ACC112 (cell line): ENCODE measurements around the gene COX20.
"Not testable (repeated sequence)": the region's sequence is repeated elsewhere in the genome, so short reads cannot be mapped to it uniquely, and the experiment has no call there.

Source experiments
- H2AFZ ChIP-seq: fragments of 200-600 bp; sonication (generic); one replicate; pipeline ENCODE4 v1.6.0; 2017; ENCODE audit warnings: antibody characterized with exemption, low read length; ENCODE audit not compliant: unreplicated experiment
- H3K27ac ChIP-seq: fragments of 200-600 bp; sonication (generic); 2 replicates; pipeline ENCODE4 v1.5.1; 2014; ENCODE audit warnings: low read depth, mild to moderate bottlenecking, antibody characterized with exemption, low read length, moderate library complexity
- H3K27me3 ChIP-seq: fragments of 200-600 bp; sonication (generic); 2 replicates; pipeline ENCODE4 v1.6.1; 2014; ENCODE audit warnings: mild to moderate bottlenecking, antibody characterized with exemption, low read length, moderate library complexity, mixed read lengths; ENCODE audit not compliant: insufficient read depth
- H3K36me3 ChIP-seq: fragments of 200-600 bp; sonication (generic); 2 replicates; pipeline ENCODE4 v1.6.1; 2016; ENCODE audit warnings: mild to moderate bottlenecking, antibody characterized with exemption, low read length, moderate library complexity, mixed read lengths; ENCODE audit not compliant: insufficient read depth
- H3K4me1 ChIP-seq: fragments of 200-600 bp; sonication (generic); one replicate; pipeline ENCODE4 v1.6.1; 2016; ENCODE audit warnings: low read length, mixed read lengths; ENCODE audit not compliant: insufficient read depth, unreplicated experiment, control insufficient read depth
- H3K4me3 ChIP-seq: fragments of 200-600 bp; sonication (generic); 2 replicates; pipeline ENCODE4 v1.5.1; 2014; ENCODE audit warnings: mild to moderate bottlenecking, low read depth, low read length
- H3K79me2 ChIP-seq: fragments of 200-600 bp; sonication (generic); one replicate; pipeline ENCODE4 v1.6.0; 2016; ENCODE audit warnings: low read length; ENCODE audit not compliant: control insufficient read depth, unreplicated experiment, insufficient read depth

The COX20 gene, protein sequence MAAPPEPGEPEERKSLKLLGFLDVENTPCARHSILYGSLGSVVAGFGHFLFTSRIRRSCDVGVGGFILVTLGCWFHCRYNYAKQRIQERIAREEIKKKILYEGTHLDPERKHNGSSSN

DNA sequence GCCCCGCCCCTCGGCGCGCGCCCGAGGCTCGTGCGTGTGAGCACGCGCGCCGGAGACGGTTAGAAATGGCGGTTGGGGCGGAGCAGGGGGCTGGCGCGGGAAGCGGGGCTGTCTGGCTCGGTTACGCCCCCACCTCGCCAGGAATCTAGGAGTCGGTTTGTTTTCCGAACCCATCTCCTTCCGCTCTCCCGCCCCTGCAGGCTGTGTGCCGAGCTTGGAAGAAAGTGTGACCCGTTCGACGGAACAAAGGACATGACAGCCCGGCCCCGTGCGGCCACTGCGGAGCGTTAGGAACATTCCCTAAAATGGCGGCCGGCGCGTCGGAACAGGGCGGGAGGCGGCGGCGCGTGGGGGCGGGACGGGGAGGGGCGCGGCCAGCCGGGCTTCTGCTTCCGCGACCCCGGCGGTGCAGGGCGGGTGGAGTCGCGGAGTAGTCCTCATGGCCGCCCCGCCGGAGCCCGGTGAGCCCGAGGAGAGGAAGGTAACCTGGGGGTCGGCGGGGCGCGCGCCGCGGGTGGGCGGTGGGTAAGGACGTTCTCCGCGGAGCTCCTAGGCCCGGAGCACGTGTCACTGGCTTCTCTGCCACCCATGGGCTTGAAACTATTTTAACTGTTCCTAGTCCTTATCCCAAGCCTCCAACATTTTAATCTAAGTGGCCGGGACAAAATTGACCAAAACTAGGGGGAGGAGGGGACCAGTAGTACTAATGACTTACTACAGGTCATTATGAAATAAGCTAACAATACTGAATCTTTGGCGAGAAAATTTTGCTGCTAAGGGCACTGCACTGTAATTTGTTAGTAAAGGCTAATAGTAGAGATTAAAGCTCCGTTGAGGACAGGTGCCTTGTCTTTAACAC is at the start of gene COX20:
COX20 (plus strand) TSS at position 383 of the 859 bp plus-strand sequence; CDS start at position 440, 57 bp downstream.
- H3K27ac ChIP-seq, result peak within 1 kb of the TSS; percentile 99
- H3K79me2 ChIP-seq, result peaks cover 47% of the 10 kb centered on the region
- peak within 1 kb of the TSS; percentile 79 for H3K4me3 ChIP-seq
- H2AFZ ChIP-seq, result peak within 1 kb of the TSS; percentile 63
- peaks cover 10% of the 10 kb centered on the region for H3K36me3 ChIP-seq
- H3K4me1 ChIP-seq, result peaks cover 19% of the 10 kb centered on the region
- no peaks in the 10 kb centered on the region for H3K27me3 ChIP-seq

DNA sequence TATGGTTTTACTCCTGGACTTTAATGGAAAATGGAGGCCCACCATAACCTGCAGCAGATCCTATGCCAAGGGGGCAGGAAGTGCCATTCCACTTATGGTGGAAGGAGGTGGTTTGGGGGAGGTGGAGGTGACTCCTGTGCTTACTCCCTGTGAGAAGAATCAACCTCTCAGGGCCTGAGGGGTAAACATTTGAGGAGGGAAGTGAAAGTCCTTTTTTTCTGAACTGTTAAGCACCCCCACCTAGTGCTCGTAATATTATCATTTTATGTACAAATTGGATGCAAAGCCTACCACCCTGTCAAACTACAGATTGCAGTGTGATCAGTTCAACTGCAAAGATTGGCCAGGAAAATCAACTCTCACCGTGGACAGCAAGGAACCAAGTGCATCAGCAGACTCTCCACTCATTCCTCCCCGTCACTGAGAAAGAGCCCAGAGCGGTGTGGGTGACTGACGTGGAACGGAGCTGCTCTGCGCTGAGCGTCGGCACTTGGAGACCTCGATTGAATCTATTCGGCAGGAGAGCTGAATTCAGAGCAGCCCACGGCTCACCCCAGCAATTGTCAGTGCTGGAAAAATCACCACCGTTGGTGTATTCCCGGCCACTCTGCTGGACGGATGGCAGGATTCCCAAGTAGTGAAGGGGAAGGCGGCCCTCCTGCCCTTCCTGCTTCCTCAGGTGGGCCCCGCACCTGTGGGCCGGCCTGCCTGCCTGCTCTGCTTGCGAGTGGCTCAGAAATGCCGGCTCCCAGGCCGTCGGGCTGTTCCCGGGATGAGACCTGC is 46.8 kb upstream of the COX20 start:
- H2AFZ ChIP-seq, result no peak overlapping the region
- H3K36me3 ChIP-seq, result no peaks in the 10 kb centered on the region
- H3K79me2 ChIP-seq, result no peaks in the 10 kb centered on the region
- no peaks in the 10 kb centered on the region for H3K27me3 ChIP-seq
- no peak overlapping the region for H3K27ac ChIP-seq
- H3K4me3 ChIP-seq, result no peak overlapping the region
- H3K4me1 ChIP-seq, result no peaks in the 10 kb centered on the region

DNA sequence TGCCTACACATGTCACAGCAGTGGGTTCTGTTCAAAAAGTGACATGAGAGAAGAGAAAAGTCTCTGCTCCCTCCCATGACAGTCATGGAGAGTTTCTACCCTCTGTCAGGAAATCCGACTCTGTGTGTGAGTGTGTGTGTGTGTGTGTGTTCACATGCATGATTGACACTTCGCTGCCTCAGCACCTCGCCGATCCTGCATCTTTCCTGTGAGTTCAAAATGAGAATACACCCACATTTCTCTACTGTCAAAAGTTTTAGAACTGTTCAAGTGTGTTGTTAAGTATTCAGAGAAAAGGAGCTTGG is 46.2 kb upstream of the COX20 start:
- H3K79me2 ChIP-seq, result no peaks in the 10 kb centered on the region
- H3K36me3 ChIP-seq, result no peaks in the 10 kb centered on the region

DNA sequence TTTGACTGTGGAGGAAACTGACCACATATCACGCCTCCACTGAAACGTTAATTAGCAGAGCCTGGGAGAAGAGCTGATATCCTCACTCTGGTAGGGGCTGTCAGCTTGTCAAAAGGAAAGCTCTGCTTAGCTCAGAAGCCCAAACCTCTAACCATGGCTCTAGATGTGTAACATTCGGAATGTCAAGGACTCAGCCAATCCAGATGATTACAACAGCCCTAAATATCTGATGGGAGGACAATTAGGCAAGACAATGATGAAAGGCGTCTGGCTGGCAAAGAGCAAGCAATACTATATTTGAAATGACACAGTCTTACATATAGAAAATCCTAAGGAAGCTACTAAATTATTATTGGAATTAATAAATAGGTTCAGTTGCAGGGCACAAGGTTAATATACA is 45.7 kb upstream of the COX20 start:
- no peak overlapping the region for H3K4me3 ChIP-seq
- no peak overlapping the region for H3K27ac ChIP-seq
- no peaks in the 10 kb centered on the region for H3K27me3 ChIP-seq
- H2AFZ ChIP-seq, result no peak overlapping the region
- no peaks in the 10 kb centered on the region for H3K79me2 ChIP-seq
- H3K4me1 ChIP-seq, result no peaks in the 10 kb centered on the region
- no peaks in the 10 kb centered on the region for H3K36me3 ChIP-seq

More for the DNA sequence above, 46.2 kb upstream of the COX20 start:
- Histone ChIP-seq H3K4me1 (no peaks in the 10 kb centered on the region), H2AFZ (no peak overlapping the region), H3K27me3 (no peaks in the 10 kb centered on the region), H3K4me3 (no peak overlapping the region), H3K27ac (no peak overlapping the region)

DNA sequence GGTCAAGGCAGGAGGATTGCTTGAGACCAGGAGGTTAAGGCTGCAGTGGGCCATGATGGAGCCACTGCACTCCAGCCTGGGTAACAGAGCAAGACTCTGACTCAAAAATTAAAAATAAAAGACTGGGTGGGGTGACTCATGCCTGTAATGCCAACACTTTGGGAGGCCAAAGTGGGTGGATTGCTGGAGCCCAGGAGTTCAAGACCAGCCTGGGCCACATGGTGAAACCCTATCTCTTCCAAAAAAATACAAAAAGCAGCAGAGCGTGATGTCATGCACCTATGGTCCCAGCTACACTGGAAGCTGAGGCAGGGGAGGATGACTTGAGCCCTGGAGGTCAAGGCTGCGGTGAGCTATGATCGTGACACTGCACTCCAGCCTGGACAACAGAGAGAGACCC is 44.4 kb upstream of the COX20 start:
- no peaks in the 10 kb centered on the region for H3K79me2 ChIP-seq
- H3K36me3 ChIP-seq, result no peaks in the 10 kb centered on the region

GRCh38 chr1:244792188-244792850 is 43.1 kb upstream of the COX20 start:
- no peak overlapping the region for H2AFZ ChIP-seq
- no peaks in the 10 kb centered on the region for H3K79me2 ChIP-seq
- no peaks in the 10 kb centered on the region for H3K4me1 ChIP-seq
- H3K27ac ChIP-seq, result no peak overlapping the region
- no peaks in the 10 kb centered on the region for H3K27me3 ChIP-seq
- no peak overlapping the region for H3K4me3 ChIP-seq
- H3K36me3 ChIP-seq, result no peaks in the 10 kb centered on the region

More for the DNA sequence above, 44.4 kb upstream of the COX20 start:
- Histone ChIP-seq H3K27me3 (no peaks in the 10 kb centered on the region), H3K4me1 (no peaks in the 10 kb centered on the region), H3K4me3 (no peak overlapping the region), H3K27ac (no peak overlapping the region), H2AFZ (no peak overlapping the region)

- Histone ChIP-seq H3K4me1 (no peaks in the 10 kb centered on the region), H3K27me3 (no peaks in the 10 kb centered on the region), H3K4me3 (no peak overlapping the region), H3K79me2 (no peaks in the 10 kb centered on the region), H2AFZ (no peak overlapping the region), H3K36me3 (no peaks in the 10 kb centered on the region), H3K27ac (no peak overlapping the region)
Observed at GRCh38 chr1:244794071-244794470, 41.4 kb upstream of the COX20 start.

- not testable (repeated sequence) for H3K79me2 ChIP-seq, H3K4me3 ChIP-seq, H3K27me3 ChIP-seq, H3K27ac ChIP-seq, H2AFZ ChIP-seq, H3K36me3 ChIP-seq, H3K4me1 ChIP-seq
Observed at GRCh38 chr1:244794516-244794915, 40.9 kb upstream of the COX20 start.

DNA sequence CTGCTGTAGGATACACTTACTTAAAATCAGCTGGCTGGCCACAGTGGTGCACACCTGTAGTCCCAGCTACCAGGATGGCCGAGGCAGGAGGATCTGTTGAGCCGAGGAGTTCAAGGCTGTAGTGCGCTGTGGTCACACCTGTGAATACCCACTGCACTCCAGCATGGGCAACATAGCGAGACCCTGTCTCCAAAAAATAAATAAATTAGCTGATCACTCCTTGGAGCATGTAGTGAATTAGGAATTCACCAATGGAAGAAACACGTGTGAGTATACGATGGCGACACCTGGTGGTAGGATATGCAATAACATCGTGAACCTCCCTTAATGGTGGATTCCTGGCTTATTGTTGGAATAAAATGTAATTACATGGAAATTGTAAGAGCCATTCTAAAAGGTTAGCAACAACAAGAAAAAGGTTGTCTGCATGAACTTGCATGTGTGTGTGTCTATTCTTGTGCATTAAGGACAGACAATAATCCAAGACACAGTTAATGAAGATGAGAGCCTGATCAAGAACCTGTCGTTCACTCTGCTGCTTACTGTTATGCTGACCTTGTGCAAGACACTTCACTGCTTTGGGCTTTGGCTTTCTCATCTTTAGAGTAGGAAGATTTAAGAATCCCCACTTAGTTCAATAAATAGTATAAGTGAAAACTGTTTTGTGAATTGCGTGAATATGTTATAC is 38.6 kb upstream of the COX20 start:
- H3K36me3 ChIP-seq, result no peaks in the 10 kb centered on the region
- no peak overlapping the region for H3K4me3 ChIP-seq
- H2AFZ ChIP-seq, result no peak overlapping the region
- no peak overlapping the region for H3K27ac ChIP-seq
- no peaks in the 10 kb centered on the region for H3K4me1 ChIP-seq
- H3K27me3 ChIP-seq, result no peaks in the 10 kb centered on the region
- no peaks in the 10 kb centered on the region for H3K79me2 ChIP-seq

DNA sequence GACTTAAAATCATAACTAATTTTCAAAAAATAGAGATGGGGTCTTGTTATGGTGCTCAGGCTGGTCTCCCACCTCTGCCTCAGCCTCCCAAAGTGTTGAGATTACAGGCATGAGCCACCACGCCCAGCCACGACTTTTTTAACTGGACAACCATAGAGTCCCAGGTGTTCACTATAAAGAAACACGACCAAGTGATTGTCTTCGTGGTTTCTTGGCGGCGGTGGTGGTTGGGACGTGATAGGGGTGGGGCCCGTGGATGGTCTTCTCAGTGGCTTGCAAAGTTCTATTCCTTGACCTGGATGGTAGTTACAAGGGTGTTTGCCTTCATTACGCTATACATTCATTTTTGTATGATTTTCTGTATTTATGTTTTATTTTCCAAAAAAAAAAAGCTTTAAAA is 34.6 kb upstream of the COX20 start:
- Histone ChIP-seq H3K4me3 (no peak overlapping the region), H3K79me2 (no peaks in the 10 kb centered on the region), H3K27me3 (no peaks in the 10 kb centered on the region), H3K36me3 (no peaks in the 10 kb centered on the region), H3K27ac (no peak overlapping the region), H2AFZ (no peak overlapping the region), H3K4me1 (no peaks in the 10 kb centered on the region)
